ENCODE results near the gene ARL16. TPM values are rescaled to one million over a fixed set of nuclear protein-coding genes. Genes with fewer than 3 reads are reported as not detected.

The ARL16 gene
- total RNA-seq, 1 donor from 2014 or later = 29.5 TPM

DNA sequence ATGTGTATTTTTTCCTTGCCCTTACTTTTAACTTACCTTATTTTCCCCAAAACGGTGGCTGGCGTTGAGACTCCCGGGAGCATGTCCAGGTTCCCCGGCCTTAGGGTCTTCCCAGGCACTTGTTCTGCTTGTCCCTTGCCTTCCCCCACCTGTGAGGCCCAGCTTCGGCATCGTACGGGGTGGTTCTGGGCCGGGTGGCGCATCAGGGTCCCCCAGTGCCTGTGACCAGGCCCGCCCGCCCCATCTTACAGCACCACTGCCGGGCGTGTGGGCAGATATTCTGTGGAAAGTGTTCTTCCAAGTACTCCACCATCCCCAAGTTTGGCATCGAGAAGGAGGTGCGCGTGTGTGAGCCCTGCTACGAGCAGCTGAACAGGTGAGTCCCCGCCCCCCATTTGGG lies 7.6 kb upstream of the ARL16 start:
- Mint-ChIP-seq H3K27ac (ENCODE audit: unreplicated experiment) (no peak overlapping the region), H3K4me1 (ENCODE audit: low read depth) (no peaks in the 10 kb centered on the region), H3K27me3 (ENCODE audit: low read depth) (no peaks in the 10 kb centered on the region), H3K4me3 (ENCODE audit: unreplicated experiment) (no peak overlapping the region), H3K9me3 (ENCODE audit: low read depth) (no peaks in the 10 kb centered on the region), H3K36me3 (ENCODE audit: low read depth) (peaks cover 25% of the 10 kb centered on the region)
- TF ChIP-seq, protein P1, sequence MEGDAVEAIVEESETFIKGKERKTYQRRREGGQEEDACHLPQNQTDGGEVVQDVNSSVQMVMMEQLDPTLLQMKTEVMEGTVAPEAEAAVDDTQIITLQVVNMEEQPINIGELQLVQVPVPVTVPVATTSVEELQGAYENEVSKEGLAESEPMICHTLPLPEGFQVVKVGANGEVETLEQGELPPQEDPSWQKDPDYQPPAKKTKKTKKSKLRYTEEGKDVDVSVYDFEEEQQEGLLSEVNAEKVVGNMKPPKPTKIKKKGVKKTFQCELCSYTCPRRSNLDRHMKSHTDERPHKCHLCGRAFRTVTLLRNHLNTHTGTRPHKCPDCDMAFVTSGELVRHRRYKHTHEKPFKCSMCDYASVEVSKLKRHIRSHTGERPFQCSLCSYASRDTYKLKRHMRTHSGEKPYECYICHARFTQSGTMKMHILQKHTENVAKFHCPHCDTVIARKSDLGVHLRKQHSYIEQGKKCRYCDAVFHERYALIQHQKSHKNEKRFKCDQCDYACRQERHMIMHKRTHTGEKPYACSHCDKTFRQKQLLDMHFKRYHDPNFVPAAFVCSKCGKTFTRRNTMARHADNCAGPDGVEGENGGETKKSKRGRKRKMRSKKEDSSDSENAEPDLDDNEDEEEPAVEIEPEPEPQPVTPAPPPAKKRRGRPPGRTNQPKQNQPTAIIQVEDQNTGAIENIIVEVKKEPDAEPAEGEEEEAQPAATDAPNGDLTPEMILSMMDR (IDR thresholded peaks at IDR 0.05) = no peak
- DNase-seq (ENCODE audit: low spot score) = no peak

- Mint-ChIP-seq H3K4me1 (ENCODE audit: low read depth) (peaks cover 3% of the 10 kb centered on the region), H3K9me3 (ENCODE audit: low read depth) (no peaks in the 10 kb centered on the region), H3K27ac (ENCODE audit: unreplicated experiment) (no peak overlapping the region), H3K27me3 (ENCODE audit: low read depth) (no peaks in the 10 kb centered on the region), H3K36me3 (ENCODE audit: low read depth) (peaks cover 24% of the 10 kb centered on the region), H3K4me3 (ENCODE audit: unreplicated experiment) (no peak overlapping the region)
- DNase-seq (ENCODE audit: low spot score) = no peak
- TF ChIP-seq, protein P1 (IDR thresholded peaks at IDR 0.05) = no peak
These were observed 7.0 kb upstream of the ARL16 start for GRCh38 chr17:81690549-81690948.

DNA sequence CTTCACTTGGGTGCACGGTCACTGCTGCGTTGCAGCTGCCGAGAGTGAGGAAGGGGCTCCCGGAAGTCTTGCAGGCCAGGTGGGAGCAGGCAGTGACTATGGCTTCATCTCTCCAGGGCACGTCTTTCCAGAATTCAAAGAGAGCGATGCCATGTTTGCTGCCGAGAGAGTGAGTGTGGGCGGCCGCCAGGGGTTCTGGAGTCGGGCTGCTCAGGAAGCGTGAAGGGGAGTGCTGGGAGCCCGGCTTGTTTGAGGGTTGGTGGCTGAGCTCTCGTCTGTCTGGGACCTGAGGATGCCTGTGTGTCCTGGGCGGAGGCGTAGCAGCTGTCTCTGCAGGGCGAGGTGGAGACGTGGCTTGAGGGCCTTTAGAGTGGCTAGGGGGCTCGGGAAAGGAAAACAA lies 6.5 kb upstream of the ARL16 start:
- no peak overlapping the region for H3K27ac Mint-ChIP-seq (ENCODE audit: unreplicated experiment)
- H3K9me3 Mint-ChIP-seq (ENCODE audit: low read depth) = no peaks in the 10 kb centered on the region
- no peaks in the 10 kb centered on the region for H3K27me3 Mint-ChIP-seq (ENCODE audit: low read depth)
- H3K36me3 Mint-ChIP-seq (ENCODE audit: low read depth) = peaks cover 24% of the 10 kb centered on the region
- H3K4me1 Mint-ChIP-seq (ENCODE audit: low read depth) = peaks cover 8% of the 10 kb centered on the region
- no peak for DNase-seq (ENCODE audit: low spot score)
- TF ChIP-seq, protein P1 (IDR thresholded peaks at IDR 0.05) = no peak
- no peak overlapping the region for H3K4me3 Mint-ChIP-seq (ENCODE audit: unreplicated experiment)

DNA sequence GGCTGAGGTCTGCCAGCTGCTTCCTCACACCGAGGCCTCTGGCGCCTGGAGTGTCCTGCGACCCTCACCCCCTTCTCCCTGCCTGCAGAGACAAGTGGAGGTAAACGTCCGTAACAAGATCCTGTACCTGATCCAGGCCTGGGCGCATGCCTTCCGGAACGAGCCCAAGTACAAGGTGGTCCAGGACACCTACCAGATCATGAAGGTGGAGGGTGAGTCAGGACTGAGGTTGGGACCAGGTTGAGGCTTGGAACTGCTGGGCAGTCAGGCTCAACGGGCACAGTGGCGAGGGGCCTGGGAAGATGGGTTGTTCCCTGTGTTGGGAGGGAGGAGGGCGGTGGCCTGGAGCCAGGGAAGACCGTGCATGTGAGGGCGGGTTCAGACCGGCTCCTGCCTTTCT lies 5.0 kb upstream of the ARL16 start:
- H3K4me1 Mint-ChIP-seq (ENCODE audit: low read depth) = peaks cover 16% of the 10 kb centered on the region
- H3K4me3 Mint-ChIP-seq (ENCODE audit: unreplicated experiment) = no peak overlapping the region
- DNase-seq (ENCODE audit: low spot score) = no peak
- TF ChIP-seq, protein P1 (IDR thresholded peaks at IDR 0.05) = no peak
- H3K9me3 Mint-ChIP-seq (ENCODE audit: low read depth) = no peaks in the 10 kb centered on the region
- H3K36me3 Mint-ChIP-seq (ENCODE audit: low read depth) = peaks cover 24% of the 10 kb centered on the region
- no peaks in the 10 kb centered on the region for H3K27me3 Mint-ChIP-seq (ENCODE audit: low read depth)
- no peak overlapping the region for H3K27ac Mint-ChIP-seq (ENCODE audit: unreplicated experiment)

DNA sequence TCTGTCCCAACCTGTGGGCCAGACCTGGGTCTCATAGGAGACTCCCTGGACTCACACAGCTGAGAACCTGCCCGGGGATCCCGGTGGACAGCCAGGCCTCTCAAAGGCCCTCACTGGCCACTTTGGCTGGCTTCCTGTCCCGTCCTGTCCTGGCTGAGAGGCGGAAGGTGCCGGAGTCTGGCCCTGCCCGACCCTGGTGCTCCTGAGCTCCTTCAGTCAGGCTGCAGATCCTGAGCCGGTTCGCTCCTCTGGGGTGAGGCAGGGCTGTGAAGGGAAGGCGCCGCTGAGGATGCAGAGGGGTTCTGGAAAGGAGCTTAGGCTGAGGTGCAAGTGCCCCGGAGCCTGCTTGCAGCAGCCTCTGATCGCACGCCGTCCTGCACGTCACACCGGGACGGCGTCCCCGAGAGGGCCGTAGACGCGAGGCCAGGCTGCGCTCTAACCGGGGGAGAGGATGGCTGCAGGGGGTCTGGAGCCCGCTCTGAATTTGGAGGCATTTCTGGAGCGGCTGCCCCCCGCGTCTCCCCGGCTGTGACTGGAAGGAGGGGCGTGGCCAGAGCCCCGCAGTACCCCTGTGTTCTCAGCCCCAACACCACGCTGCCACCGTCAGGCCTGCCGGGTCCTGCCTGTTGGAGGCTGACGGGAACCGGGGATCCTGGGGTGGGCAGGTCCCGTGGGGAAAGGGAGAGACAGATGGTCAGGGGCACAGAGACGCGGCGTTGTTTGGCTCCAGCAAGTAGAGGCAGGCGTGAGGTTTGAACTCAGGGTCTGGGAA lies 4.4 kb upstream of the ARL16 start:
- Mint-ChIP-seq H3K27ac (ENCODE audit: unreplicated experiment) (no peak overlapping the region), H3K27me3 (ENCODE audit: low read depth) (no peaks in the 10 kb centered on the region), H3K4me3 (ENCODE audit: unreplicated experiment) (no peak overlapping the region), H3K9me3 (ENCODE audit: low read depth) (no peaks in the 10 kb centered on the region), H3K4me1 (ENCODE audit: low read depth) (peaks cover 18% of the 10 kb centered on the region), H3K36me3 (ENCODE audit: low read depth) (peaks cover 24% of the 10 kb centered on the region)
- TF ChIP-seq, protein P1 (IDR thresholded peaks at IDR 0.05) = no peak
- no peak for DNase-seq (ENCODE audit: low spot score)
